COR-L47 (cell line): ENCODE data around the gene SNX14.
"Not testable (repeated sequence)": the region's sequence is repeated elsewhere in the genome, so short reads cannot be mapped to it uniquely, and the experiment has no call there.

Experiments
- DNase-seq: peaks from one replicate; lab custom pipeline; 2025; lab: John Stamatoyannopoulos, UW

The SNX14 gene

DNA sequence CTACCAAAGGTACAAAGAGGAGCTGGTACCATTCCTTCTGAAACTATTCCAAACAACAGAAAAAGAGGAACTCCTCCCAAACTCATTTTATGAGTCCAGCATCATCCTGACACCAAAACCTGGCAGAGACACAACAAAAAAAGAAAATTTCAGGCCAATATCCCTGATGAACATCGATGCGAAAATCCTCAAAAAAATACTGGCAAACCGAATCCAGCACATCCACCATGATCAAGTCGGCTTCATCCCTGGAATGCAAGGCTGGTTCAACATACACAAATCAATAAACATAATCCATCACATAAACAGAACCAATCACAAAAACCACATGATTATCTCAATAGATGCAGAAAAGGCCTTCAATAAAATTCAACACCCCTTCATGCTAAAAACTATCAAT lies 10.8 kb downstream of the SNX14 start:
- DNase-seq, result not testable (repeated sequence)

DNA sequence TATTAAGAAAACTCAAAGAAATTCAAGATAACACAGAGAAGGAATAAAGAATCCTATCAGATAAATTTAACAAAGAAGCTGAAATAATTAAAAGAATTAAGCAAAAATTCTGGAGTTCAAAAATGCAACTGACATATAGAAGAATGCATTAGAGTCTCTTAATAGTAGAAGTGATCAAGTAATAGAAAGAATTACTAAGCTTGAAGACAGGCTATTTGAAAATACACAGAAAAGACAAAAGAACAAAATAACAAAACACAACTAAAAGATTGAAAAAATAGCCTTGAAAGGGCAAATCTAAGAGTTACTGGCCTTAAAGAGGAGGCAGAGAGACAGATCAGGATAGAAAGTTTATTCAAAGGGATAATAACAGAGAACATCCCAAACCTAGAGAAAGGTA lies 12.1 kb downstream of the SNX14 start:
- DNase-seq, result no peak

DNA sequence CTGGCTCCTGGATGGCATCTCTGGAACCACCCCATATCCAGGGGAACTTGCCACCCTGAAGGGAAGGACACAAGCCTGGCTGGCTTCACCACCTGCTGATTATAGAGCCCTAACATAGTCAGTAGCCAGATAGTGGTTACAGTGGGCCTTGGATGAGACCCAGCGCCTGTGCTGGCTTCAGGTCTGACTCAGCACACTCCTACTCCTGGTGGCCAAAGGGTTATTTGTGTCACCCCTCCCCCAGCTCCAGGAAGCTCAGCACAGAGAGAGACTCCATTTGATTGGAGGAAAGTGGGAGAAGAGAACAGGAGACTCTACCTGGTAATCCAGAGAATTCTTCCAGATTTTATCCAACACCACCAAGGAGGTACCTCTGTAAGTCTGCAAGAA lies 12.8 kb downstream of the SNX14 start:
- no peak for DNase-seq

DNA sequence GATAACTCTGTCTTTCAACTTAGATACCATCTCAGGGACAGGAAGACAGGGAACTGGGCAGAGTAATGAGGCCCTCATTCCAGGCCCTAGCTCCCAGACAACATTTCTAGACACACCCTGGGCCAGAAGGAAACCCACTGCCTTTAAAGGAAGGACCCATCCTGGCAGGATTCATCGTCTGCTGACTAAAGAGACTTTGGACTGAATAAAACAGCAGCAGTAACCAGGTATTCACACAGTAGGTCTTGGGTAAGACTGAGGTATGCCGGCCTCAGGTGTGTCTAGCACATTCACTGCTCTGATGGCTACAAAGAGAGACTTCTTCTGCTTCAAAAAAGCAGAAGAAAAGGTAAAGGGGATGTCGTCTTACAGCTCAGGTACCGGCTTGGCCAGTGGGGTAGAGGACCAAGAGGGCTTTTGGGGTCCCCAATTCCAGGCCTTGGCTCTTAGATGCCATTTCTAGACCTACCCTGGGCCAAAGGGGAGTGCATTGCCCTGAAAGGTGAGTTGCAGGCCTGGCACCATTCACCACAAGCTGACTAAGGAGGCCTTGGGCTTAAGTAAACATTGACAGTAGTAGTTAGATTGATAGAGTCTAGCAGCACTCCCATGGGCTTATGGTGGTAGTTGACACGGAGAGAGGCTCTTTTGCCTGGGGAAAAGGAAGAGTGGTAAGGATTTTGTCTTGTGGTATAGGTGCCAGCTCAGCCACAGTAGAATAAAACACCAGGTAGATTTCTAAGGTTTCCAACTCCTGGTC lies 13.4 kb downstream of the SNX14 start:
- no peak for DNase-seq

DNA sequence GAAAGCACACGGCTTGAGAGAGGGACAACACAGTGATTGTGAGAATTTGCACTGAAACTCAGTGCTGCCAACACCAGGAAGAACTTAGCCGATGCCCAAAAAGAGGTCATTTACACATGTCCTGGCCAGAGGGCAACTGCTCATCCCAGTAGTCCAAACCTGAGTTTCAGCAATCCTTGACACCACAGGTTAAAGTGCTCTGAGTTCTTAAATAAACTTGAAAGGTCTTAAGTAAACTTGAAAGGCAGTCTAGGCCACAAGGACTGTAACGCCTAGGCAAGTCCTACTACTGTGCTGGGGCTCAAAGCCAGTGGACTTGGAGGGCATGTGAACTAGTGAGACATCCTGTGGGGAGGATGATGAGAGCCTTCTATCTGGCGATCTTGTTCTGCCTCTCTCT lies 14.1 kb downstream of the SNX14 start:
- no peak for DNase-seq

GRCh38 chr6:85576476-85576875 lies 17.2 kb downstream of the SNX14 start:
- DNase-seq, result no peak

- DNase-seq, result no peak
These were observed 18.6 kb downstream of the SNX14 start for GRCh38 chr6:85574932-85575598.

DNA sequence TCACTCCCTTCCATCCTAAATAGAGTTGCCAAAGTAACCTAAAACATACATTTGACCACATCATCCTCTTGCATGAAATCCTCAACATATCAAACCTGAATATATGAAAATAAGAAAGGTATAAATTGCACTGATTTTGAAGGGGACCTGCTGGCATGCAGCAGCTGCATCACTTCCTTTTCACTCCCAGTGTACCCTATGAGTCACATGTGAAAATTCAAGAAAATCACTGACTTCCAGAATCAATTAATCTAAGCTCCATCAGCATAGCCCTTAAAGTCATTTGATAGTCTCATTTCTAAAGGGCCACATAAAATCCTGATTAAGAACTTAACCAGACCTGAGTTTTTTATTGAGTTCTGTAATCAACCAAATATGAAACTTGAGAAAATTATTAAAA lies 24.3 kb downstream of the SNX14 start:
- DNase-seq, result no peak

GRCh38 chr6:85568411-85568810 lies 25.2 kb downstream of the SNX14 start:
- DNase-seq, result no peak

DNA sequence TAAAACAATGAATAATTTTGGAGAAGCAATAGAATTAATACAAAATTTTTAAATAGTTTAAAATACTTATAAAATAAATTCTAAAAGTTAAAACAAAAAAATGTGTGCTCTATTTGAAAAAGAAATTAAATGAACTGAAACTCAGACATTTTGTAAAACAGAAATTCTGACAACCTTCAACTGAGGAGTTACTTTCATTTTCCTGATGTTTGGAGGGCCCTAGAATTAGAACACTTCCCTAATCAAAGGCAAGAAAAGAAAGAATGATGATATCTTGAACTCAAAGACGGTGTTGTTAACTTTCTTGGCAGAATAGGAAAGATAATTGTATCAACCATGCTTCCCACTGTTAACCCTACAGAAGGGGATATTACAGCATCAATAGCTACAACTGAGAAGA lies 27.9 kb downstream of the SNX14 start:
- DNase-seq, result no peak

DNA sequence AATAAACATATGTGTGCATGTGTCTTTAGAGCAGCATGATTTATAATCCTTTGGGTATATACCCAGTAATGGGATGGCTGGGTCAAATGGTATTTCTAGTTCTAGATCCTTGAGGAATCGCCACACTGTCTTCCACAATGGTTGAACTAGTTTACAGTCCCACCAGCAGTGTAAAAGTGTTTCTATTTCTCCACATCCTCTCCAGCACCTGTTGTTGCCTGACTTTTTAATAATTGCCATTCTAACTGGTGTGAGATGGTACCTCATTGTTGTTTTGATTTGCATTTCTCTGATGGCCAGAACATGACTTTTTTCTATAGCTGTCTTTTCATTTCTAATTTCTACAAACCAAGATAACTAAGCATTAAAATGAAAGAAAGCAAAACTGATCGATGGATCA lies 29.4 kb downstream of the SNX14 start:
- not testable (repeated sequence) for DNase-seq

- no peak for DNase-seq
These were observed 31.8 kb downstream of the SNX14 start for GRCh38 chr6:85561750-85562357.

DNA sequence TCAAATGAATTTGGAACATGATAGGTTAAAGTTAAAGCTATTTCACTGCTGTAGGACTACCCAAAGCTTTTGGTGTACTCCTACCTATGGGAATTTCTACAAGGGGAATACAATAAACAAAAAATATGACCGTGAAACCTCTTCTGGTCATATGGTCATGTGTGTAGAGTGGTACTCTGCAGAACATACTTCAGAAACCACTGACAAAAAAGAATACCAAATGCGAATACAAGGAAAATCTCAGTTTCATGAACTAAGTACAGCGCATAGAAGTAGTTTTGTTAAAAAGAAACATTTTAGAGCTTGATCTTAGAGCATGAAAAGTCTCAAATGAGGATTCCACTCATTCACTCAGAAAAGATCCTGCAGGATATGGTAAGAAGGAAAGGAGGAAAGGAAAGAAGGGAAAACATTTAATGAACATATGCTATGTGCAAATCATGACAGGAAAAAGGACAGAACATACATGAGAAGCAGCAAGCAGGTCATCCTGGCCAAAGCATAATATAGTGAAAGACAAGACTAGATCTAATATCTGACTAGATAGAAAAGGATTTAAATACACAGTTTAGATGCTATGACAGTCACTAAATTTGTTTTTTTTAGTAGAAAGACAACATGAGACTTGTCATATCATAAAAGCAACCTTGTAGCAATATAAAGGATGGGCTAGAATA lies 36.5 kb downstream of the SNX14 start:
- DNase-seq, result no peak

DNA sequence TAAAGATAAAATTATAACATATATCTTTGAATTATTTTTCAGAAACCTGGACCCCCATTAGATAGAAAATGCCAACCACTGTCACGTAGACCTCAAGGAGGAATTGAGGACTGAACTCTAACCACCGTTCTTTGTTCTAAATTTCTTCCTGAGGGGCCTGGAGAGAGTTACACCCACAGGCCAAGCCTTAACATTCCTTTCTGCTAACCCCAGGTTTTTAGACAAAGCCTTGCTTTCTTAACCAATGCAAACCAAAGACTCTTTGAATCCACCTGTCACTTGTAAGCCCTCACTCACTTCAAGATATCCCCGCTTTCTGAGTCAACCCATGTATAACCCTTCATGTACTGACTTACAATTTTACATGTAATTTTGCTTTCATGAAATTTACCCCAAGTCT lies 41.0 kb downstream of the SNX14 start:
- no peak for DNase-seq

DNA sequence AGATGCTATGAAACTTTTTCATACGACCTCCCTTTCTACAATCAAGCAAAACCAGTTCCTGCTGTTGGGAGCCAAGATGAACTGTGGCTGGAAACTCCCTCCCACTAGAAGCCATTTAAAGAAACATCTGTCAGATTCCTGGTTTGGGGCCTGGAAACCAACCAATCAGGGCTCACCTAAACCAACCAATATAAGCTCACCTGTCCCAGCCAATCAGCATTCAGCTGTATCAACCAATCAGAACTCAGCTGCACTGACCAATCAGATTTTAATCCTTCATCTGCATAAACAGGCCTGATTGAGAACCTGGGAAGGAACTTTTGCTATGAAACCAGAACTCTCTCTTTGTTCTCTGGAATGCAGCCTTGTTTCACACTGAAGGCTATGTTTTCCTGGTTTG lies 42.4 kb downstream of the SNX14 start:
- no peak for DNase-seq

DNA sequence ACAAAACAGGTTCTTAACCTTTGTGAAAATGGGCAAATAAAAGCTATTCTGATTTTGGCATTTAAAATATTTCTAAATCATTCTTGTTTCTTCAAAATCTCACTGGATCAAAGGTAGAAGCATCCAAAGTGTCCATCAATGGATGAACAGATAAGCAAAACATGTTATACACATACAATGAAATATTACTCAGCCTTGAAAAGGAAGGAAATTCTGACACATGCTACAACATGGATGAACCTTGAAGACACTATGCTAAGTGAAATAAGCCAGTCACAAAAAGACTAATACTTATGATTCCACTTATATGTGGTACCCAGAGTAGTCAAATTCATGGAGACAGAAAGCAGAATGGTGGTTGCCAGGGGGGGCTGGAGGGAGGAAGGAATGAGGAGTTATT lies 45.9 kb downstream of the SNX14 start:
- no peak for DNase-seq

- no peak for DNase-seq
These were observed 48.9 kb downstream of the SNX14 start for GRCh38 chr6:85544776-85545175.

GRCh38 chr6:85537055-85537494 lies 56.6 kb downstream of the SNX14 start:
- no peak for DNase-seq

- DNase-seq, result not testable (repeated sequence)
These were observed 69.4 kb downstream of the SNX14 start for GRCh38 chr6:85524281-85524680.

DNA sequence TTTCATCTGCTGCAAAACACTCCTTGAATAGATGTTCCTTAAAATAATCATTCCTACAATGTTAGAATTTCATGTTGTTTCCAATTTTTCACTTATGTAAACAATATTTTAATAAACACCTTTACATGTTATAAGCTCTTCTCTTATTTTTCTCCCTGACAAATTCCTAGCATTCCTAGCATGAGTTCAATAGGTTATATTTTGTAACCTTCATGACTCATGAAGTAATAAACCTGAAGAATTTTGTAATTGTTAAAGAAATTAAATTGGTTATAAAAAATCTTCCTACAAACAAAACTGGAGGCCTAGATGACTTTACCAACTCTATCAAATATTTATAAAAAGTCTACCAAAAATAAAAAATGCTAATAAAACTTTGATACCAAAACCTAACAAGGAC lies 77.5 kb downstream of the SNX14 start:
- no peak for DNase-seq

DNA sequence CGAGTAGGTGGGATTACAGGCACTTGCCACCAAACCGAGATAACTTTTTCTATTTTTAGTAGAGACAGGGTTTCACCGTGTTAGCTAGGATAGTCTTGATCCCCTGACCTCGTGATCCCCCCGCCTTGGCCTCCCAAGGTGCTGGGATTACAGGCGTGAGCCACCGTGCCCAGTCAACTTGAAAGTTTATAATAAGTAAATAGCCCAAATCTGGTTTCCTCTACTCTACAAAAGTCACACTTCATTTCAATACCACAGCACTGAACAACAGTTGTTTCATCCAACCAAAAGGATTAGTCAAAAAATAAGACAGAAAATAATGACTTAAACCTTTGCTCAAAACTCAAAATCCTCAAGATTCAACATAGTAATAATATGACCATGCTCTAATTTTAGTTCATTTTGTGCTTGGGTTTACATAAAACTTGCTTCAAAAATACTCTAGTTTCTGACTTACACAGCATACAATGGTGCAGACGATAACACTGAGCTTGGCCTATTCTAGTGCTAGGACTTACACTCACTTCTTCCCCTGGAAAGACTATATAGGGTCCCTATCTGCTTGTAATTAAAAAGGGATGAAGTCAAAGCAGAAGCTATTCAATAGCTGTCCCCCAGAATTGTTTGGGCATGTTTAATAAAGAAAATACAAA lies 87.1 kb downstream of the SNX14 start:
- no peak for DNase-seq

- DNase-seq, result peak; percentile 53
These were observed 94.9 kb downstream of the SNX14 start for GRCh38 chr6:85498596-85499258.
